OCI-LY7 (cell line): Measurements from ENCODE around the gene EGFLAM. TPM values are rescaled to one million over a fixed set of nuclear protein-coding genes. Genes with fewer than 3 reads are reported as not detected.

Experiments
- BruUV-seq: library from RNA; stranded (reverse); fragments of 400-500 nt; replicated peaks from 2 replicates; lab custom pipeline; 2021; lab: Mats Ljungman, UMichigan
- CTCF ChIA-PET: fragments of 300-600 bp; sonication (Branson Sonifier 250); formaldehyde crosslinking; loops from one replicate; lab custom pipeline; 2022; ENCODE audit warnings: antibody characterized with exemption; ENCODE audit not compliant: unreplicated experiment; lab: Charles Lee
- POLR2A ChIA-PET: fragments of 300-600 bp; sonication (Branson Sonifier 250); formaldehyde crosslinking; loops from one replicate; lab custom pipeline; 2022; ENCODE audit warnings: antibody characterized with exemption; lab: Charles Lee
- DNase-seq: peaks from one replicate; pipeline ENCODE4 v3.0.0-alpha.2; 2015; ENCODE audit warnings: low spot score
- H2AFZ ChIP-seq: fragments of 200-600 bp; sonication (generic), shearing (Covaris generic); 2 replicates; pipeline ENCODE4 v1.6.1; 2014; ENCODE audit warnings: mild to moderate bottlenecking, antibody characterized with exemption, low read length, moderate library complexity
- H3K27ac ChIP-seq: fragments of 200-600 bp; sonication (generic); 2 replicates; pipeline ENCODE4 v1.5.1; 2014; ENCODE audit warnings: mixed run types, low read depth, mild to moderate bottlenecking, moderate library complexity, low read length, inconsistent platforms; ENCODE audit not compliant: poor library complexity, severe bottlenecking
- H3K36me3 ChIP-seq: fragments of 200-600 bp; sonication (generic); 2 replicates; pipeline ENCODE4 v1.6.1; 2014; ENCODE audit warnings: mild to moderate bottlenecking, antibody characterized with exemption, low read length, moderate library complexity, mixed read lengths; ENCODE audit not compliant: insufficient read depth
- H3K4me1 ChIP-seq: fragments of 200-600 bp; sonication (generic); 2 replicates; pipeline ENCODE4 v1.5.1; 2014; ENCODE audit warnings: mild to moderate bottlenecking, low read length; ENCODE audit not compliant: insufficient read depth, poor library complexity, severe bottlenecking
- H3K4me2 ChIP-seq: fragments of 200-600 bp; sonication (generic); 2 replicates; pipeline ENCODE4 v1.6.1; 2014; ENCODE audit warnings: mild to moderate bottlenecking, low read length
- H3K4me3 ChIP-seq: fragments of 200-600 bp; sonication (generic); 2 replicates; pipeline ENCODE4 v1.5.1; 2014; ENCODE audit warnings: mild to moderate bottlenecking, low read depth, low read length; ENCODE audit not compliant: poor library complexity, severe bottlenecking
- H3K79me2 ChIP-seq: fragments of 200-600 bp; sonication (generic); 2 replicates; pipeline ENCODE4 v1.6.1; 2016; ENCODE audit warnings: low read depth, mild to moderate bottlenecking, low read length, moderate library complexity, mixed read lengths; ENCODE audit not compliant: insufficient read depth
- H3K9me2 ChIP-seq: fragments of 200-600 bp; sonication (generic); 2 replicates; pipeline ENCODE4 v1.6.1; 2016; ENCODE audit warnings: mild to moderate bottlenecking, low read length, mixed read lengths; ENCODE audit not compliant: insufficient read depth
- H3K9me3 ChIP-seq: fragments of 200-600 bp; sonication (generic); 2 replicates; pipeline ENCODE4 v1.6.1; 2014; ENCODE audit warnings: mild to moderate bottlenecking, mixed run types, low read length, mixed read lengths
- H4K20me1 ChIP-seq: fragments of 200-600 bp; sonication (generic); 2 replicates; pipeline ENCODE4 v1.6.1; 2014; ENCODE audit warnings: mild to moderate bottlenecking, antibody characterized with exemption, low read length, moderate library complexity, mixed read lengths; ENCODE audit not compliant: insufficient read depth
- EZH2phosphoT487 ChIP-seq: fragments of 200-600 bp; sonication (generic); IDR thresholded peaks from 2 replicates; pipeline ENCODE4 v1.6.1; 2018; ENCODE audit warnings: low read depth, borderline replicate concordance, mild to moderate bottlenecking, mixed run types, antibody characterized with exemption, low read length, moderate library complexity, mixed read lengths
- intact Hi-C: fragments of 100-400 bp; cut with micrococcal nuclease; formaldehyde crosslinking; loops from one replicate; pipeline ENCODE4 v1.10.0; 2022; ENCODE audit not compliant: unreplicated experiment
- total RNA-seq, 2 experiments: library from RNA; depleted of rRNA in 1 of 2; stranded (reverse); fragments of >200 nt in 1 of 2; shearing (Covaris generic) in 1 of 2; gene quantifications; 2 replicates each; pipeline ENCODE4 v1.2.3, GENCODE V29; 2014 to 2022
- TF ChIP-seq, protein P1 (sequence below): fragments of 200-600 bp; sonication (generic); conservative IDR thresholded peaks from 2 replicates; pipeline ENCODE4 v1.5.1; 2014; ENCODE audit warnings: mild to moderate bottlenecking, antibody characterized with exemption, low read length, moderate library complexity, mixed read lengths

Gene EGFLAM
- total RNA-seq, 2 experiments from 2014 or later: not detected

- no peak overlapping the region for H3K4me2 ChIP-seq
- POLR2A ChIA-PET: interaction anchor here (1.5 kb wide), 1 partner anchor 15 kb away, joined by 5 read pairs; no protein-coding TSS in a partner anchor
- BruUV-seq: no TSS peak
- no peaks in the 10 kb centered on the region for H4K20me1 ChIP-seq
- TF ChIP-seq EZH2phosphoT487: no peak
- TF ChIP-seq, protein P1, sequence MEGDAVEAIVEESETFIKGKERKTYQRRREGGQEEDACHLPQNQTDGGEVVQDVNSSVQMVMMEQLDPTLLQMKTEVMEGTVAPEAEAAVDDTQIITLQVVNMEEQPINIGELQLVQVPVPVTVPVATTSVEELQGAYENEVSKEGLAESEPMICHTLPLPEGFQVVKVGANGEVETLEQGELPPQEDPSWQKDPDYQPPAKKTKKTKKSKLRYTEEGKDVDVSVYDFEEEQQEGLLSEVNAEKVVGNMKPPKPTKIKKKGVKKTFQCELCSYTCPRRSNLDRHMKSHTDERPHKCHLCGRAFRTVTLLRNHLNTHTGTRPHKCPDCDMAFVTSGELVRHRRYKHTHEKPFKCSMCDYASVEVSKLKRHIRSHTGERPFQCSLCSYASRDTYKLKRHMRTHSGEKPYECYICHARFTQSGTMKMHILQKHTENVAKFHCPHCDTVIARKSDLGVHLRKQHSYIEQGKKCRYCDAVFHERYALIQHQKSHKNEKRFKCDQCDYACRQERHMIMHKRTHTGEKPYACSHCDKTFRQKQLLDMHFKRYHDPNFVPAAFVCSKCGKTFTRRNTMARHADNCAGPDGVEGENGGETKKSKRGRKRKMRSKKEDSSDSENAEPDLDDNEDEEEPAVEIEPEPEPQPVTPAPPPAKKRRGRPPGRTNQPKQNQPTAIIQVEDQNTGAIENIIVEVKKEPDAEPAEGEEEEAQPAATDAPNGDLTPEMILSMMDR: no peak
- no peaks in the 10 kb centered on the region for H3K4me1 ChIP-seq
- intact Hi-C loops: no loop called here
- H3K9me2 ChIP-seq: no peaks in the 10 kb centered on the region
- CTCF ChIA-PET: no interaction called here
- DNase-seq: no peak
- H3K36me3 ChIP-seq: no peaks in the 10 kb centered on the region
- H3K9me3 ChIP-seq: no peaks in the 10 kb centered on the region
- no peak overlapping the region for H2AFZ ChIP-seq
- no peak overlapping the region for H3K27ac ChIP-seq
- no peak overlapping the region for H3K4me3 ChIP-seq
- H3K79me2 ChIP-seq: no peaks in the 10 kb centered on the region
Measured at GRCh38 chr5:38468202-38468673, 209.9 kb downstream of the EGFLAM start.

DNA sequence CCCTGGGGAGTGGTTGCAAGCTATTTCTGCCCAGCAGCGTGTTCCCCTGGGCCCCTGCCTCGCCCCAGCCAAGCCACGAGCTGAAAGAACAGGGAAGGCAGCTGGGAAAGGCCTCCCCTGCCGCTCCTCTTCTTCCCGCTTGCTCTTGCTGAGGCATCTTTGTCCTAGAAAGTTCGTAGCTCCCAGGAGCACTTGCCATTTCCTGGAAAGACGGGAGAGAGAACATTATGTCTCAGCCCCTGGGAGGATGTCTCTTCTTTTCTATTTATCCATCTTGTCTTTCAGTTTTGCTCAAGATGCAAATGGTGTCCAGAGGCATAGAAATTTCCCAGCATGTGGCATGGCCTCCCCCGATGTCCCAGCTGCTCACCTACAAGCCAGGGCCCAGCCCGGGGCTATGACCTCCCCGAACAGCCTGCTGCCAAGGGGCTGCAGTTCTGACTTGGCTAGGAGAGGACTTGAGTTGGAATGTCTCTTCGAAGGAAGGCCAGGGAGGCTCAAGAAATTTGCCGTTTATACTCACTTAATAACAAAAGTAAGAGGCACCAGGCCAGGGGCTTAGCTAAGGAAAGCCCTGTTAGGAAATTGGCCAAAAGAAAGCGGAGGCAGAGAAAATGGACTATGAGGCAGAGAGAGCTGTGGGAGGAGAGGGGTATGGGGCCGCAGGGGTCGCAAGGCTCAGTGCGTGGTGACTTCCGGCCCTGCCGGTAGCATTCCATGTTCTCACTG is 210.8 kb downstream of the EGFLAM start:
- ChIA-PET POLR2A (no interaction called here), CTCF (no interaction called here)
- intact Hi-C loops: no loop called here
- no peak overlapping the region for H2AFZ ChIP-seq
- no TSS peak for BruUV-seq
- no peaks in the 10 kb centered on the region for H3K4me1 ChIP-seq
- H3K36me3 ChIP-seq: no peaks in the 10 kb centered on the region
- no peaks in the 10 kb centered on the region for H3K9me3 ChIP-seq
- H3K79me2 ChIP-seq: no peaks in the 10 kb centered on the region
- no peak for TF ChIP-seq EZH2phosphoT487
- TF ChIP-seq, protein P1: no peak
- H4K20me1 ChIP-seq: no peaks in the 10 kb centered on the region
- no peak overlapping the region for H3K4me3 ChIP-seq
- no peak overlapping the region for H3K27ac ChIP-seq
- H3K4me2 ChIP-seq: no peak overlapping the region
- no peaks in the 10 kb centered on the region for H3K9me2 ChIP-seq
- no peak for DNase-seq

DNA sequence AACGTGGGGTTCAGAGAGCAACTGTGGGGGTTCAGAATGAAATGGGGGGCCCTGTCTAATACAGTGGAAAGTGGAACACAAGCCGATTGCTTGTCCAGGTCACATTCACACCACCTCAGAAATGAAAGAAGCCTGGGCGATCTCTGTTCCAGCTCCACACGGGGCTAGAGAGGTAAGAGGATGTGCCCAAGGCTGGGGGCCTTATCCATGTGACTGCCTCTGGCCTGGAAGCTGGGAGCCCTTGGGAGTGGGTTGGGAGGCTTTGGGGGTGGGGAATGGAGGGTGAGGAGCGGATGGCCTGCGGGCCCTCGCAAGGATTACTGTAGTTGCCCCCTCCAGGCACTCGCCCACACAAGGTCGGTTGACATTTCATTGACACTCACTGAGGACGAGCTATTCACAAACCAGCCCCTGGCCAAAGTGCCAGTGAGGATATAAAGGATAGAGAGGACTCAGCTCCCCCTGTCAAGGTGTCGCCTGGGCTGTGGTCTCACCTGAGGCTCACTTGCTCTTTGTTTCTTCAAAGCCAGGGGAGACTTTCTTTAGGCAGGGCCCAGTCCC is 211.4 kb downstream of the EGFLAM start:
- Histone ChIP-seq H3K4me3 (no peak overlapping the region), H3K4me1 (no peaks in the 10 kb centered on the region), H3K27ac (no peak overlapping the region), H3K9me3 (no peaks in the 10 kb centered on the region), H3K79me2 (no peaks in the 10 kb centered on the region), H2AFZ (no peak overlapping the region), H3K36me3 (no peaks in the 10 kb centered on the region), H3K9me2 (no peaks in the 10 kb centered on the region), H4K20me1 (no peaks in the 10 kb centered on the region), H3K4me2 (no peak overlapping the region)
- CTCF ChIA-PET: no interaction called here
- TF ChIP-seq, protein P1: no peak
- no peak for TF ChIP-seq EZH2phosphoT487
- DNase-seq: no peak
- BruUV-seq: no TSS peak
- intact Hi-C loops: no loop called here
- POLR2A ChIA-PET: no interaction called here
